Uterus (tissue), 4 donors: ENCODE results near the gene SHISA6. TPM values are rescaled to one million over a fixed set of nuclear protein-coding genes. Genes with fewer than 3 reads are reported as not detected.

Experiments used
- DNase-seq, 2 donors: peaks; one replicate each; pipeline ENCODE4 v3.0.0-alpha.2; 2019 to 2020
- H3K27ac ChIP-seq, 2 donors: fragments of 200-600 bp; sonication (generic); 1 replicate in 1 of 2; 2 replicates in 1 of 2; pipeline ENCODE4 v1.5.1; 2016 to 2018
- H3K27me3 ChIP-seq, 2 donors: fragments of 200-600 bp; sonication (generic); one replicate each; pipeline ENCODE4 v1.5.1; 2018 to 2019; ENCODE audit warnings: control low read depth in 1 of 2
- H3K36me3 ChIP-seq, 2 donors: fragments of 200-600 bp; sonication (generic); one replicate each; pipeline ENCODE4 v1.5.1; 2019; ENCODE audit warnings: control low read depth in 1 of 2
- H3K4me1 ChIP-seq, 2 donors: fragments of 200-600 bp; sonication (generic); one replicate each; pipeline ENCODE4 v1.5.1; 2018 to 2019; ENCODE audit warnings: control low read depth in 1 of 2
- H3K4me3 ChIP-seq, 2 donors: fragments of 200-600 bp; sonication (generic); 1 replicate in 1 of 2; 2 replicates in 1 of 2; pipeline ENCODE4 v1.5.1; 2018 to 2019; ENCODE audit warnings: mild to moderate bottlenecking in 1 of 2
- H3K9me3 ChIP-seq, 2 donors: fragments of 200-600 bp; sonication (generic); one replicate each; pipeline ENCODE4 v1.5.1; 2019; ENCODE audit warnings: control low read depth in 1 of 2
- POLR2A ChIP-seq, 2 donors: fragments of 450-650 bp; IDR thresholded peaks; one replicate each; pipeline ENCODE4 v1.6.1; 2016; ENCODE audit warnings: antibody characterized with exemption in 2 of 2, mild to moderate bottlenecking in 1 of 2, moderate library complexity in 1 of 2
- intact Hi-C: fragments of 100-400 bp; cut with DNase I; formaldehyde crosslinking; loops from one replicate; pipeline ENCODE4 v1.15.1; 2023; ENCODE audit warnings: low total_unique reads
- total RNA-seq, 4 donors: library from RNA; depleted of rRNA in 3 of 4; stranded (reverse); fragments of >200 nt in 3 of 4; gene quantifications; one replicate each; pipeline versions ENCODE4 v1.1.0 to v1.2.4, GENCODE V29; 2014 to 2023
- TF ChIP-seq, protein P1 (sequence below), 4 experiments: fragments of 200-600 bp in 2 of 4; fragments of 450-650 bp in 2 of 4; sonication (generic) in 2 of 4; IDR thresholded peaks; one replicate each; pipeline ENCODE4 v1.5.1; 2016 to 2019; ENCODE audit warnings: antibody characterized with exemption in 4 of 4, mild to moderate bottlenecking in 2 of 4, moderate library complexity in 1 of 4
- donor health status: DM: yes; HTN: yes; CAD: no.

The SHISA6 gene
- total RNA-seq, 4 donors from 2014 or later: 0.18 to 3.7 (median 2.0) TPM; not detected in 1

GRCh38 chr17:11290814-11291213 lies 49.8 kb downstream of the SHISA6 start:
- H3K36me3 ChIP-seq: no peaks in the 10 kb centered on the region
- intact Hi-C loops: no loop called here
- DNase-seq: no peak
- no peaks in the 10 kb centered on the region for H3K4me1 ChIP-seq
- TF ChIP-seq POLR2A (IDR thresholded peaks at IDR 0.05): no peak
- TF ChIP-seq, protein P1, sequence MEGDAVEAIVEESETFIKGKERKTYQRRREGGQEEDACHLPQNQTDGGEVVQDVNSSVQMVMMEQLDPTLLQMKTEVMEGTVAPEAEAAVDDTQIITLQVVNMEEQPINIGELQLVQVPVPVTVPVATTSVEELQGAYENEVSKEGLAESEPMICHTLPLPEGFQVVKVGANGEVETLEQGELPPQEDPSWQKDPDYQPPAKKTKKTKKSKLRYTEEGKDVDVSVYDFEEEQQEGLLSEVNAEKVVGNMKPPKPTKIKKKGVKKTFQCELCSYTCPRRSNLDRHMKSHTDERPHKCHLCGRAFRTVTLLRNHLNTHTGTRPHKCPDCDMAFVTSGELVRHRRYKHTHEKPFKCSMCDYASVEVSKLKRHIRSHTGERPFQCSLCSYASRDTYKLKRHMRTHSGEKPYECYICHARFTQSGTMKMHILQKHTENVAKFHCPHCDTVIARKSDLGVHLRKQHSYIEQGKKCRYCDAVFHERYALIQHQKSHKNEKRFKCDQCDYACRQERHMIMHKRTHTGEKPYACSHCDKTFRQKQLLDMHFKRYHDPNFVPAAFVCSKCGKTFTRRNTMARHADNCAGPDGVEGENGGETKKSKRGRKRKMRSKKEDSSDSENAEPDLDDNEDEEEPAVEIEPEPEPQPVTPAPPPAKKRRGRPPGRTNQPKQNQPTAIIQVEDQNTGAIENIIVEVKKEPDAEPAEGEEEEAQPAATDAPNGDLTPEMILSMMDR (IDR thresholded peaks at IDR 0.05): no peak
- H3K27me3 ChIP-seq: no peaks in the 10 kb centered on the region
- H3K4me3 ChIP-seq: no peak overlapping the region
- no peak overlapping the region for H3K27ac ChIP-seq
- no peaks in the 10 kb centered on the region for H3K9me3 ChIP-seq

GRCh38 chr17:11292491-11292890 lies 51.5 kb downstream of the SHISA6 start:
- DNase-seq: no peak
- Histone ChIP-seq H3K4me3 (no peak overlapping the region), H3K27ac (no peak overlapping the region), H3K27me3 (no peaks in the 10 kb centered on the region), H3K4me1 (no peaks in the 10 kb centered on the region), H3K36me3 (no peaks in the 10 kb centered on the region), H3K9me3 (no peaks in the 10 kb centered on the region)
- intact Hi-C loops: no loop called here
- no peak for TF ChIP-seq POLR2A (IDR thresholded peaks at IDR 0.05)

GRCh38 chr17:11293480-11293879 lies 52.5 kb downstream of the SHISA6 start:
- Histone ChIP-seq H3K4me3 (no peak overlapping the region), H3K4me1 (no peaks in the 10 kb centered on the region), H3K27me3 (no peaks in the 10 kb centered on the region), H3K27ac (no peak overlapping the region), H3K36me3 (no peaks in the 10 kb centered on the region), H3K9me3 (no peaks in the 10 kb centered on the region)
- no peak for DNase-seq
- intact Hi-C loops: no loop called here
- TF ChIP-seq POLR2A (IDR thresholded peaks at IDR 0.05): no peak
- TF ChIP-seq, protein P1 (IDR thresholded peaks at IDR 0.05): no peak

DNA sequence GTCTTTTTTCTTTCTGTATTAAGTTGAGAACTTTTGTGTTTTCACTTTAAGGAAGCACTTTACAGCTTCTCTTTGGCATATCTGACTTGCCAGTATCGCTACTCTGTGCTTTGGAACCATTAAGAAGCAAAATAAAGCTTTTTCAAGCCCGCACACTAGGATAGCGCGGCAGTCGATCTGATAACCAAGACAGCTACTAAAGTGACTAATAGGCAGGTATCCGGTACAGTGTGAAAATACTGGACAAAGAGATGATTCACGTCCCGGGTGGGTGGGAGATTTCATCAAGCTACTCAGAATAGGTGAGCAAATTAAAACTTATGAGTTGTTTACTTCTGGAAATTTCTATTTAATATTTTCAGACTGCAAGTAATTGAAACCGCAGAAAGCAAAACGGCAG lies 53.8 kb downstream of the SHISA6 start:
- TF ChIP-seq POLR2A (IDR thresholded peaks at IDR 0.05): no peak
- Histone ChIP-seq H3K4me3 (no peak overlapping the region), H3K36me3 (no peaks in the 10 kb centered on the region), H3K27me3 (no peaks in the 10 kb centered on the region), H3K27ac (no peak overlapping the region), H3K4me1 (no peaks in the 10 kb centered on the region), H3K9me3 (no peaks in the 10 kb centered on the region)
- intact Hi-C loops: no loop called here
- DNase-seq: no peak

GRCh38 chr17:11296994-11297393 lies 56.0 kb downstream of the SHISA6 start:
- Histone ChIP-seq H3K4me1 (no peaks in the 10 kb centered on the region), H3K27ac (no peak overlapping the region), H3K4me3 (no peak overlapping the region), H3K36me3 (no peaks in the 10 kb centered on the region), H3K27me3 (no peaks in the 10 kb centered on the region), H3K9me3 (no peaks in the 10 kb centered on the region)
- DNase-seq: no peak
- TF ChIP-seq, protein P1 (IDR thresholded peaks at IDR 0.05): no peak
- TF ChIP-seq POLR2A (IDR thresholded peaks at IDR 0.05): no peak
- intact Hi-C loops: no loop called here

DNA sequence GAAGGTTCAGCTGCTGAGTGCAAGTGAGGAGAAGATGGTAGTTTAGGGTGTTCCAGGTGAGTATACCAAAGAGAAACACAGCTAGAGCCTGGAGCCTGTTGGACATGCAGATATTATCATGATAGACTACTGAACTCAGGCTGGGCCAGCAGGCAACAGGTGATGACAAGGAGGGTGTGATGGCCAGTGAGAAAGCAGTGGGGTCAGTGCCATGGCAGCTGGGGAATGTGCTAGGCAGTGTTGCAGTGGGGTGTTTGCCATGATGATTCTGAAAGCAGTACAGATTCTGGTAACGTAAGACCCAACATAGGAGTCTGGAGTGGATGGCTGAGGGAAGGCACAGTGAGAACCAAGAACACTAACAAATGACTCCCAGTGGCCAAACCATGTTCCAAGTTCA lies 57.4 kb downstream of the SHISA6 start:
- TF ChIP-seq, protein P1 (IDR thresholded peaks at IDR 0.05): no peak
- no peak for TF ChIP-seq POLR2A (IDR thresholded peaks at IDR 0.05)
- H3K9me3 ChIP-seq: no peaks in the 10 kb centered on the region
- no peak overlapping the region for H3K27ac ChIP-seq
- DNase-seq: no peak
- H3K36me3 ChIP-seq: no peaks in the 10 kb centered on the region
- H3K27me3 ChIP-seq: no peaks in the 10 kb centered on the region
- H3K4me1 ChIP-seq: no peaks in the 10 kb centered on the region
- no peak overlapping the region for H3K4me3 ChIP-seq
- intact Hi-C loops: no loop called here
